Measurements from ENCODE around the gene ATP5PB. TPM values are rescaled to one million over a fixed set of nuclear protein-coding genes. Genes with fewer than 3 reads are reported as not detected.

Gene ATP5PB
- total and polyA plus RNA-seq, 8 donors: 180 to 319 (median 271) TPM

Other genes with a start within 250 kb of the ATP5PB start
- gene DENND2D, start 248.8 kb upstream of the ATP5PB start, total RNA-seq: 10 to 100 TPM; 56.6 to 78.8 TPM
- gene DENND2D, start 248.8 kb upstream of the ATP5PB start, polyA plus RNA-seq (ENCODE audit: insufficient read length in 6 of 6): 10 to 100 TPM; 19.5 to 28.6 (median 22.5) TPM
- 100 to 1,000 TPM in 1 of 2 donors, 1 to 10 TPM in 1; 8.0 to 222 TPM for gene CHI3L2, start 221.8 kb upstream of the ATP5PB start, total RNA-seq
- under 1 TPM; 0.33 to 0.95 (median 0.44) TPM for gene CHI3L2, start 221.8 kb upstream of the ATP5PB start, polyA plus RNA-seq (ENCODE audit: insufficient read length in 6 of 6)
- 1 to 10 TPM; 1.5 to 2.6 TPM for gene CHIA, start 158.6 kb upstream of the ATP5PB start, total RNA-seq
- gene CHIA, start 158.6 kb upstream of the ATP5PB start, polyA plus RNA-seq (ENCODE audit: insufficient read length in 6 of 6): 10 to 100 TPM in 1 of 6 donors, 1 to 10 TPM in 4, not detected in 1; 1.1 to 10.2 (median 4.3) TPM
- 1 to 10 TPM; 1.0 to 1.2 TPM for gene OVGP1, start 21.7 kb upstream of the ATP5PB start, total RNA-seq
- 1 to 10 TPM; 3.8 to 8.8 (median 7.9) TPM for gene OVGP1, start 21.7 kb upstream of the ATP5PB start, polyA plus RNA-seq (ENCODE audit: insufficient read length in 6 of 6)
- 10 to 100 TPM; 18.9 to 35.2 TPM for gene WDR77, start 208 bp upstream of the ATP5PB start, total RNA-seq
- gene WDR77, start 208 bp upstream of the ATP5PB start, polyA plus RNA-seq (ENCODE audit: insufficient read length in 6 of 6): 10 to 100 TPM; 46.4 to 58.4 (median 50.4) TPM
- 10 to 100 TPM; 29.7 to 94.0 TPM for gene C1orf162, start 24.5 kb downstream of the ATP5PB start, total RNA-seq
- gene C1orf162, start 24.5 kb downstream of the ATP5PB start, polyA plus RNA-seq (ENCODE audit: insufficient read length in 6 of 6): 1 to 10 TPM; 5.1 to 8.2 (median 7.2) TPM
- 10 to 100 TPM; 10.8 to 11.0 TPM for gene ADORA3, start 54.2 kb downstream of the ATP5PB start, total RNA-seq
- 1 to 10 TPM in 2 of 6 donors, under 1 TPM in 4; 0.45 to 1.0 (median 0.61) TPM for gene ADORA3, start 54.2 kb downstream of the ATP5PB start, polyA plus RNA-seq (ENCODE audit: insufficient read length in 6 of 6)
- gene TMIGD3, start 54.2 kb downstream of the ATP5PB start, total RNA-seq: 10 to 100 TPM in 1 of 2 donors, 1 to 10 TPM in 1; 9.0 to 27.0 TPM
- gene TMIGD3, start 54.2 kb downstream of the ATP5PB start, polyA plus RNA-seq (ENCODE audit: insufficient read length in 6 of 6): under 1 TPM; 0.14 to 0.98 (median 0.46) TPM
- 100 to 1,000 TPM; 102 to 121 TPM for gene RAP1A, start 170.3 kb downstream of the ATP5PB start, total RNA-seq
- 10 to 100 TPM; 68.2 to 83.3 (median 80.6) TPM for gene RAP1A, start 170.3 kb downstream of the ATP5PB start, polyA plus RNA-seq (ENCODE audit: insufficient read length in 6 of 6)

Measured in left lung (tissue), 8 donors.